ENCODE results near the gene BAD.
A peak's percentile ranks its signal among the peaks of the same experiment; 100 is the strongest.

Gene BAD

DNA sequence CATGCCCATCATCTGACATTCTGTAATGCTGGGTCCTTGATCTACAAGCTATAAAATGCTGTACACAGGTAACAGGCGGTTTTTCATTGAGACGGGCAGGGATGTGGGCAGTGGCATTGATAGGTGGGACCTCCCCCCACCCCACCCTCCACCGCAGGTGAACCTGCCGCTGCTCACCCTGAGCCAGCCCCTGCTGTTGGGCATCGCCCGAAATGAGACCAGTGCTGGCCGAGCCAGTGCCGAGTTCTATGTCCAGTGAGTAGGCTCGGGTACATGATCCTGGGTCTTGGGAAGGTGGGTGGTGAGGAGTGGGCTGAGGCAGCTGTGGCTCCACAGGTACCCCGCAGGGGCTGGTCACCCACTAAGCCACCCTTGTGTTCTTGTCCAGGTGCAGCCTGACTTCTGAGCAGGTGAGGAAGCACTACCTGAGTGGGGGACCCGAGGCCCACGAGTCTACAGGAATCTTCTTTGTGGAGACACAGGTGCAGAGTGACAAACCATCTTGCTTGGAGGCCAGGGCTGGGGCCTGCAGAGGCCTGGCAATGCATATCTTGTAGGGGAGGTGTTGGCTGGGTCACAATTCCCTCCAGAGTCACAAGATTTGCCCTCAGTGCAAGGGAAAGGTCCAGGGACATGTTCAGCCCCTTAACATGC, 55.2 kb downstream of the BAD start:
- DNase-seq (ENCODE audit: low read depth): no peak

DNA sequence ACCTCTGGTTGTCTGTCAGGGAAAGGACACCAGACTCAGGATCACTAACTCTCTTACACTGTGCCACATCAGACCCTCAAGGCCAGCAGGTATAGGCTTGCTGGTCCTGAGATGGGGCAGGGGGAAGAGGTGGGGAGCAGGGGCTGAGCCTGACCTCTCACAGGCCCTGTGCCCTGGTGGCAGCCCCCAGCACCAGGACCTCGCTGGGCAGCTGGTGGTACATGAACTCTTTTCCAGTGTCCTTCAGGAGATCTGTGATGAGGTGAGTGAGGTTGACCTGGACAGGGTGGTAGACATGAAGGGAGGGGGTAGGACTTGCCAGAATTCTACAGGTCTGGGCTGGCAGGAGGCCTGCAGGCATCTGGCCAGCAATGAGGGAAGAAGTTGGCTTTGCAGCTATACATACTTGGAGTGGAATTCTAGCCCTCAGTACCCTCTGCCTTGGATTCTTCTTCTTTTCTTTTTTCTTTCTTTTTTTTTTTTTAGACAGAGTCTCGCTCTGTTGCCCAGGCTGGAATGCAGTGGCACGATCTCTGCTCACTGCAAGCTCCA, 57.0 kb downstream of the BAD start:
- no peak for DNase-seq (ENCODE audit: low read depth)

DNA sequence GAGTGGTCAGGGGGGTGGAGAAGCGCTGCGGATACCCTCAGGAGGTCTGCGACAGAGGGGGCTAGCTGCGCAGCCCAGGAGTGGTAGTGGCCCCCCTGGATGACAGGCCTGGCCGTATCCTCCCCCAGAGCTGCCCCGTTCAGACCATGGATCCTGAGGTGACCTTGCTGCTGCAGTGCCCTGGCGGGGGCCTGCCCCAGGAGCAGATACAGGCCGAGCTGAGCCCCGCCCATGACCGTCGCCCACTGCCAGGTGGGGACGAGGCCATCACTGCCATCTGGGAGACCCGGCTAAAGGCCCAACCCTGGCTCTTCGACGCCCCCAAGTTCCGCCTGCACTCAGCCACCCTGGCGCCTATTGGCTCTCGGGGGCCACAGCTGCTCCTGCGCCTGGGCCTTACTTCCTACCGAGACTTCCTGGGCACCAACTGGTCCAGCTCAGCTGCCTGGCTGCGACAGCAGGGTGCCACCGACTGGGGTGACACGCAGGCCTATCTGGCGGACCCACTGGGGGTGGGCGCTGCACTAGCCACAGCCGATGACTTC, 57.9 kb downstream of the BAD start:
- DNase-seq (ENCODE audit: low read depth): peak; percentile 26

DNA sequence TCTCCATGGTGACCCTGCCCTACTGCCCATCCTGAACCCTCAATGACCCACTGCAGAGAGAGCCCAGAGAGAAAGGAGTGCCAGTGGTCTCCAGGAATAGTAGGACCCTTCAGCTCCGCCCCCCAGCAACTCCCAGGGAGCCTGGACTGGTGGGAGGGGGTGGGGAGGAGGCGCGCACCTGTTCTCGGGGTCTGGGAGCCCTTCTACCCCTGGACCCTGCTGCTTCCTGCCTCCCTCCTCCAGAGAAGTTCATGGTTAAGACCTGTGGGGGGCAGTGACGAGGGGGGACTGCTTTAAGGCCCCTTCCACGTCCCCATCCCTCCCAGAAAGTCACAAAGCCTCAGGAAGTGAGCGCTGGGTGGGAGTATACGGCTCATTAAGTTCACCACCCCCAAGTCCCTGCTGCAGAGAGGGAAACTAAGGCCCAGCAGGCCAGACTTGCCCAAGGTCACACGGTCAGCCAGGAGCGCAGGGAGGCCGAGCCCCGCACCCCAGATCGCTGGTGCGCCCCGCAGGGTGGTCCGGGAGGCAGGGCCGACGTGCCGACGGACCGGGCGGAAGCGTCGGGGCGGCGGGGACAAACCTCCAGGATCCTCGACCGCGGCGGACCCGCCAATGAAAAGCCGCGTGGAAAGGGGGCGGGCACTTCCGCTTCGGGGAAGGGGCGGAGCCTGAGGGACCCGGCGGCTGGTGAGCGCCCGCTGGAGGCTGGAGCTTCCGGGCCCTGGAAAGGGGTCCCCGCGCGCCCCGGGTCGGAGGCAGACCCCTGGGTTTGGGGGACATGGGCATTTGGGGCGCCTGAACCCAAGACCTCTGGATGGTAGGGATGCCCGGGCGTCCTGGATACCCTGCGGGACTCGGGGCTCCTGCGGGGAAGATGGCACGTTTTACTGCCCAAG, 58.6 kb downstream of the BAD start, which contains the start of the genes NUDT22 and TRPT1:
Gene NUDT22, plus strand, starts transcription at position 667 of the 899 bp plus-strand sequence. CDS start 379 bp downstream, outside the sequence.
Gene TRPT1, minus strand, starts transcription at position 579 of the 899 bp plus-strand sequence. Its CDS starts 326 bp downstream, at position 253.
- peak; percentile 83 for DNase-seq (ENCODE audit: low read depth)

DNA sequence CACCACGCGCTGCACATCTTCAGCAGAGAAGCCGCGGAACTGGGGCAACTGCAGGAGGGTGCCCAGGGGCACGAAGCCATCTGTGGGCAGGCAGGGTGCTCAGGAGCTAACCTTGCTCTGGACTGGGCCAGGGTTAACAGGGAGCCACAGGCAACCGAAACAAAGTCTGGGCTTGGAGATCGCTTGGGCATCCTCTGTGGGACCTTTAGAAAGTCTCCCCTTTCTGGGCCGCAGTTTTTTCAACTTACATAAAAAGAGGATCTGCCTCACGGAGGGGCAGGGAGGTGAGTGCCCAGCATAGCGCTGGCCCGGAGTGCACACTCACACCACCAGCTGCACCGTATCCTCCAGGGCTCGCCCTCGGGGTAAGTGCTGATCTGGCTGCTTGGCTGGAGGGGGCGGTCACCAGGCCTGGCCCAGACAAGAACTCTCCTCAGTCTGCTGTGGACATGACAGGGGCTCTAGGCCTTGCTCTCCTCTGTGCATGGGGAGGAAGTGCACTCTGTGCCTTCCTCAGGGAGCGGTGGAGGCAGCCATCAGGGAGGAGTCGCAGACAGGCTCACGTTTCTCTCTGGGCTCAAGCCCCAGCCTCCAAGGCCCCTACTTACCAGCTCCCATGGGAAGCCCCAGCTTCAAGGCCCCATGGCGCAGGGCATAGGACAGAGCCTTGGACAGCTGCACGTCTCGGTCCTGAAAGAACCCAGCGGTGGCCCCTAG, 59.4 kb downstream of the BAD start:
- DNase-seq (ENCODE audit: low read depth): no peak

DNA sequence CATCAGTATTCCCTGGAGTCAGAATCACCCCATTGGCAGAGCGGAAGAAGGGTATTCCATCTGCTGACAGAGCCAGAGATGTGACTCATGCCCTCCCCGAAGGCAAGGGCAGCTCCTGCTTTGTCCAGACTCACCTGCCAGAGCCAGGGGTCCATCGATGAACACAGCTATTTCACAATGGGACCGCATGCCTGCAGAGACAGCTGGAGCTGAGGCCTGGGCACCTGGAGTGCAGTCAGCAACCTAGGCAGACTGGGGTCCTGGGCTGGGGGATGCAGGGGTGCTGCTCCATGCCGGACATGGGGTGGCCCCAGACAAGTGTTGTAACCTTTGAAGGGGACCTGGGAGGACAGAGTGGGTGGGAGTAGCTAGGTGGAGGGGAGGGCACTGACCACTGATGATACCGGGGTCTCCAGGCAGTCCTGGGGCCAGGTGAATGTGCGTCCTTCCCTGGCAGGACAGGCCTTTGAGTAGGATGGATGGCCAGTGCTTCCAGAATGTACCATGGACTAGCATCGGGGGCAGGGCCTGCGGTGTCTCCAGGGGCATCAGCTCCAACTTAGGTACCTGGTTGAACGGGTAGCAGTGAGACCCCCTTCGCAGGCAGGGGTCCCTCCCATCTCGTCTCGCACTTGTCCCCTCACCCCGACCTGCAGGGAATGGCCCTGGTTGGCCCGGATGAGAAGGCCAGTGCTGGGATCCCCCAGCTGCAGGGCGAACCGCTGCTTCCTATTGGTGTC, 60.1 kb downstream of the BAD start:
- DNase-seq (ENCODE audit: low read depth): no peak

DNA sequence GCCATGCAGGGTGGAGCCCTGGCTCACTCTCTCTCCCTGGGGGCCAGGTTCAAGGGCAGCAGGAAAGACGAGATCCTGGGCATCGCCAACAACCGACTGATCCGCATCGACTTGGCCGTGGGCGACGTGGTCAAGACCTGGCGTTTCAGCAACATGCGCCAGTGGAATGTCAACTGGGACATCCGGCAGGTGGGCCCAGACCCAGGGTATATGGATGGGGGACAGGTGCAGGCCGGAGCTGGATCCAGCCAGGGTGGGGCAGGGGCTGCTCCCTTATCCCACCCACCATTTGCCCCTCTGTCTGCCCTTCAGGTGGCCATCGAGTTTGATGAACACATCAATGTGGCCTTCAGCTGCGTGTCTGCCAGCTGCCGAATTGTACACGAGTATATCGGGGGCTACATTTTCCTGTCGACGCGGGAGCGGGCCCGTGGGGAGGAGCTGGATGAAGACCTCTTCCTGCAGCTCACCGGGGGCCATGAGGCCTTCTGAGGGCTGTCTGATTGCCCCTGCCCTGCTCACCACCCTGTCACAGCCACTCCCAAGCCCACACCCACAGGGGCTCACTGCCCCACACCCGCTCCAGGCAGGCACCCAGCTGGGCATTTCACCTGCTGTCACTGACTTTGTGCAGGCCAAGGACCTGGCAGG, 61.3 kb downstream of the BAD start:
- no peak for DNase-seq (ENCODE audit: low read depth)

DNA sequence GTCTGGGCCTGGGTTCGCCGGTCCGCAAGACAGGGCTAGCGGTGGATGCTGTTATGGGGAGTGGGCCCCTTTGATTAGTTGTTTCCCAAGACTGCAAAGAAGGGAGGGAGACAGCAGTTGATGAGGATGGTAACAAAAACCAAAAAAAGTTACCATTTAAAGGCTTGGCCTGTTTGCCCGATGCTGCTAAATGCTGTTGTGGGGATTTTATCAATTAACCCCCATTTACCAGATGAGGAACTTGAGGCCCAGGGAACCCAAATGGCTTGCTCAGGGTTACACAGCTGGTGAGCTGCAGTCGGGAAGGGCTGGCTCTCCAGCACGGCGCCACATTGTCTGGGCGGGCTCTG, 61.8 kb downstream of the BAD start:
- no peak for DNase-seq (ENCODE audit: low read depth)

DNA sequence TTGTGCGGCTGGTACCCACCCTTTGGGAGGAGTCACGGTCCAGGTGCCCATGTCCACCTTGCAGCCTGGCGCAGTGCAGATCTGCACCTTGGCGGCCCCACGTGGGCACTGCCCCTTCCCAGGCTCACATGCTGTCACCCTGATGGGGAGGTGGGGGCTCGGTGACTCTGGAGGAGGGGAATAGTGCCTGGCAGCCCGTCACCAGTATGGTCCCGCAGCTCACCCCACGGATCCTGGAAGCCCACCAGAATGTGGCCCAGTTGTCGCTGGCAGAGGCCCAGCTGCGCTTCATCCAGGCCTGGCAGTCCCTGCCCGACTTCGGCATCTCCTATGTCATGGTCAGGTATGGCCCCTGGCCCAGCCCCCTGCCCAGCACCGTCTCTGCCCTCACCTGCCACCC, 63.7 kb downstream of the BAD start:
- DNase-seq (ENCODE audit: low read depth): no peak

DNA sequence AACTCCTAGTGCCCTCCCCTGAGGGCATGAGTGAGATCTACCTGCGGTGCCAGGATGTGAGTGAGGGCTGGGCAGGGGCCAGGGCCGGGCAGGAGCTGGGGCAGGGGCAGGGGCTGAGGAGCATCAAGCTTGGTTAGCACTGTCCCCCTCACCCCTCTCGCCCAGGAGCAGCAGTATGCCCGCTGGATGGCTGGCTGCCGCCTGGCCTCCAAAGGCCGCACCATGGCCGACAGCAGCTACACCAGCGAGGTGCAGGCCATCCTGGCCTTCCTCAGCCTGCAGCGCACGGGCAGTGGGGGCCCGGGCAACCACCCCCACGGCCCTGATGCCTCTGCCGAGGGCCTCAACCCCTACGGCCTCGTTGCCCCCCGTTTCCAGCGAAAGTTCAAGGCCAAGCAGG, 64.2 kb downstream of the BAD start:
- DNase-seq (ENCODE audit: low read depth): no peak

Measured in EH (cell line).